ENCODE data around the gene RIN3.
"Not testable (repeated sequence)": the region's sequence is repeated elsewhere in the genome, so short reads cannot be mapped to it uniquely, and the experiment has no call there.

RIN3 gene

GRCh38 chr14:92531106-92531873 lies 17.7 kb downstream of the RIN3 start:
- TF ChIP-seq ZFX (IDR thresholded peaks at IDR 0.05; ENCODE audit: borderline replicate concordance) = no peak
- no peak for TF ChIP-seq CTCF (IDR thresholded peaks at IDR 0.05)
- no peak overlapping the region for H3K27ac ChIP-seq

GRCh38 chr14:92532490-92533163 lies 19.0 kb downstream of the RIN3 start:
- H3K27ac ChIP-seq = no peak overlapping the region
- no peak for TF ChIP-seq ZFX (IDR thresholded peaks at IDR 0.05; ENCODE audit: borderline replicate concordance)
- TF ChIP-seq CTCF (IDR thresholded peaks at IDR 0.05) = no peak

GRCh38 chr14:92534932-92535643 lies 21.5 kb downstream of the RIN3 start:
- no peak overlapping the region for H3K27ac ChIP-seq
- TF ChIP-seq CTCF (IDR thresholded peaks at IDR 0.05) (no peak), ZFX (IDR thresholded peaks at IDR 0.05; ENCODE audit: borderline replicate concordance) (no peak)

GRCh38 chr14:92536231-92536630 lies 22.6 kb downstream of the RIN3 start:
- H3K27ac ChIP-seq = not testable (repeated sequence)

GRCh38 chr14:92538412-92538985 lies 24.9 kb downstream of the RIN3 start:
- H3K27ac ChIP-seq = no peak overlapping the region
- TF ChIP-seq ZFX (IDR thresholded peaks at IDR 0.05; ENCODE audit: borderline replicate concordance) = no peak
- TF ChIP-seq CTCF (IDR thresholded peaks at IDR 0.05) = no peak

- TF ChIP-seq CTCF (IDR thresholded peaks at IDR 0.05) (no peak), ZFX (IDR thresholded peaks at IDR 0.05; ENCODE audit: borderline replicate concordance) (no peak)
- H3K27ac ChIP-seq = no peak overlapping the region
Observed at GRCh38 chr14:92539419-92539818, 25.8 kb downstream of the RIN3 start.

- TF ChIP-seq CTCF (IDR thresholded peaks at IDR 0.05) (no peak), ZFX (IDR thresholded peaks at IDR 0.05; ENCODE audit: borderline replicate concordance) (no peak)
- no peak overlapping the region for H3K27ac ChIP-seq
Observed at GRCh38 chr14:92539875-92540274, 26.3 kb downstream of the RIN3 start.
